Sigmoid colon (tissue), 7 donors: ENCODE measurements around the gene NXN. TPM values are rescaled to one million over a fixed set of nuclear protein-coding genes. Genes with fewer than 3 reads are reported as not detected.

ENCODE experiments used
- DNase-seq: peaks from one replicate; pipeline ENCODE4 v3.0.0-alpha.2; 2019
- H3K27ac ChIP-seq, 4 donors: fragments of 200-600 bp; sonication (generic); one replicate each; pipeline ENCODE4 v1.5.1; 2016 to 2019; ENCODE audit warnings: mild to moderate bottlenecking in 1 of 4
- H3K27me3 ChIP-seq, 3 donors: fragments of 200-600 bp; sonication (generic); one replicate each; pipeline ENCODE4 v1.5.1; 2019; ENCODE audit warnings: mild to moderate bottlenecking in 1 of 3
- H3K36me3 ChIP-seq, 4 donors: fragments of 200-600 bp; sonication (generic); one replicate each; pipeline ENCODE4 v1.5.1; 2016 to 2019
- H3K4me1 ChIP-seq, 4 donors: fragments of 200-600 bp; sonication (generic); one replicate each; pipeline ENCODE4 v1.5.1; 2017 to 2019
- H3K4me3 ChIP-seq, 4 donors: fragments of 200-600 bp; sonication (generic); one replicate each; pipeline ENCODE4 v1.5.1; 2017 to 2019; ENCODE audit warnings: mild to moderate bottlenecking in 2 of 4, moderate library complexity in 1 of 4
- H3K9me3 ChIP-seq, 4 donors: fragments of 200-600 bp in 3 of 4; sonication (generic) in 3 of 4; one replicate each; pipeline versions ENCODE4 v1.5.1 to v1.6.1; 2013 to 2019
- EP300 ChIP-seq, 4 donors: sonication (generic); formaldehyde crosslinking; IDR thresholded peaks; one replicate each; pipeline ENCODE4 v1.6.1; 2017; ENCODE audit warnings: antibody characterized with exemption in 4 of 4
- POLR2A ChIP-seq, 2 donors: fragments of 450-650 bp; IDR thresholded peaks; one replicate each; pipeline ENCODE4 v1.6.1; 2016; ENCODE audit warnings: antibody characterized with exemption in 2 of 2, mild to moderate bottlenecking in 2 of 2, moderate library complexity in 2 of 2
- POLR2AphosphoS5 ChIP-seq, 4 donors: sonication (generic); formaldehyde crosslinking; IDR thresholded peaks; one replicate each; pipeline ENCODE4 v1.6.1; 2017; ENCODE audit warnings: antibody characterized with exemption in 4 of 4
- WGBS, 2 donors: extraction: QIAGEN DNeasy Blood & Tissue Kit; methylation state at CpG; one replicate each; pipeline ENCODE4 v1.1.7; 2013; 5-methylcytosine and 5-hydroxymethylcytosine counted together
- intact Hi-C: fragments of 100-400 bp; cut with DNase I; formaldehyde crosslinking; loops from one replicate; pipeline ENCODE4 v1.15.1; 2023
- polyA plus RNA-seq, 3 donors: library from polyadenylated mRNA; stranded (reverse); fragments of 200-250 nt; gene quantifications; one replicate each; pipeline ENCODE4 v1.2.3, GENCODE V29; 2013
- total RNA-seq, 4 donors: library from RNA; depleted of rRNA; stranded (reverse); fragments of >200 nt; gene quantifications; one replicate each; pipeline ENCODE4 v1.1.0, GENCODE V29; 2016
- TF ChIP-seq, protein P1 (sequence below), 4 experiments: fragments of 450-650 bp in 3 of 4; fragments of 200-600 bp in 1 of 4; IDR thresholded peaks; one replicate each; pipeline ENCODE4 v1.5.1; 2016 to 2019; ENCODE audit warnings: antibody characterized with exemption in 4 of 4, mild to moderate bottlenecking in 3 of 4, moderate library complexity in 2 of 4
- donor health status: healthy with polysubstance abuse.
- donor health status: Bipolar disorder and iron deficiency.
- donor health status: healthy.

Gene NXN
- total and polyA plus RNA-seq, 7 donors: 1.4 to 75.9 (median 50.4) TPM

DNA sequence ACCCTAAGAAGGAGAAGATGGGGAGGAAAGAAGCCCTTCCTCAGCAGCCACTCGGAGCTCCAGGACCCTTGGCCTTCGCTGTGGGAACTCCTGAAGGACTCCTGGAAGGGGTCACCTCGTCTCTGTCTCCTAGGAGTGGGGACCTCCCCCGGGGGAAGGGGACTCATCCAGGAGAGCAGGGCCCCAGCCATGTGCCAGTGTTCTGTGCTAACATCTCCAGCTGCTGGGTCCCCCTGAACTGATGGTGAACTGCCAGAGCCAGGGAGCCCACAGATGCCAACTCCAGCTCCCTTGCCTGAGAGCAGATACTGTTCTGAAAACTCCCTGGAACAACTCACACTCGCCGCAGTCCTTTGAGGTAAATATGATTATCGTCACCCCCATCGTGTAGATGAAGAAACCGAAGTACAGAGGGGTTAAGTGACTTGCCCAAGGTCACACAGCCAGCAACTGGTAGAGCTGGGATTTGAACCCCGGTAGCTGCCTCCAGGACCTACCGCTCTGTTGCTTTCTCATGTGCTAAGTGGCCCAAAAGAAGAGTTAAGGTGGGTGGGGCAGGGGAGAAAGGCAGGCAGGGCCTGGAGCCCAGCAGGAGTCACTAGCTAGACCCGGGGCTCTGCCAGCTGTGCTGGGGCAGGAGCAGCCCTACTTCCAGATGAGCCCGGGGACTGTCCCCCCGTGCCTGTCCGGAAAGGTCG is 27.9 kb upstream of the NXN start:
- intact Hi-C loops: no loop called here
- 83 to 92% methylated on average over 16 of the region's 16 CpGs for WGBS, 2 donors
- Histone ChIP-seq H3K9me3 (no peaks in the 10 kb centered on the region), H3K4me1 (peaks cover 0 to 50% (median 40%) of the 10 kb centered on the region in 4 donors), H3K27ac (peak overlapping the region; percentile 29 to 75 (median 44)), H3K27me3 (no peaks in the 10 kb centered on the region), H3K4me3 (no peak overlapping the region), H3K36me3 (peaks cover 23 to 81% (median 40%) of the 10 kb centered on the region in 4 donors)
- DNase-seq: no peak
- TF ChIP-seq POLR2AphosphoS5 (IDR thresholded peaks at IDR 0.05) (no peak), EP300 (IDR thresholded peaks at IDR 0.05) (no peak), POLR2A (IDR thresholded peaks at IDR 0.05) (no peak)
- TF ChIP-seq, protein P1, sequence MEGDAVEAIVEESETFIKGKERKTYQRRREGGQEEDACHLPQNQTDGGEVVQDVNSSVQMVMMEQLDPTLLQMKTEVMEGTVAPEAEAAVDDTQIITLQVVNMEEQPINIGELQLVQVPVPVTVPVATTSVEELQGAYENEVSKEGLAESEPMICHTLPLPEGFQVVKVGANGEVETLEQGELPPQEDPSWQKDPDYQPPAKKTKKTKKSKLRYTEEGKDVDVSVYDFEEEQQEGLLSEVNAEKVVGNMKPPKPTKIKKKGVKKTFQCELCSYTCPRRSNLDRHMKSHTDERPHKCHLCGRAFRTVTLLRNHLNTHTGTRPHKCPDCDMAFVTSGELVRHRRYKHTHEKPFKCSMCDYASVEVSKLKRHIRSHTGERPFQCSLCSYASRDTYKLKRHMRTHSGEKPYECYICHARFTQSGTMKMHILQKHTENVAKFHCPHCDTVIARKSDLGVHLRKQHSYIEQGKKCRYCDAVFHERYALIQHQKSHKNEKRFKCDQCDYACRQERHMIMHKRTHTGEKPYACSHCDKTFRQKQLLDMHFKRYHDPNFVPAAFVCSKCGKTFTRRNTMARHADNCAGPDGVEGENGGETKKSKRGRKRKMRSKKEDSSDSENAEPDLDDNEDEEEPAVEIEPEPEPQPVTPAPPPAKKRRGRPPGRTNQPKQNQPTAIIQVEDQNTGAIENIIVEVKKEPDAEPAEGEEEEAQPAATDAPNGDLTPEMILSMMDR (IDR thresholded peaks at IDR 0.05): no peak

DNA sequence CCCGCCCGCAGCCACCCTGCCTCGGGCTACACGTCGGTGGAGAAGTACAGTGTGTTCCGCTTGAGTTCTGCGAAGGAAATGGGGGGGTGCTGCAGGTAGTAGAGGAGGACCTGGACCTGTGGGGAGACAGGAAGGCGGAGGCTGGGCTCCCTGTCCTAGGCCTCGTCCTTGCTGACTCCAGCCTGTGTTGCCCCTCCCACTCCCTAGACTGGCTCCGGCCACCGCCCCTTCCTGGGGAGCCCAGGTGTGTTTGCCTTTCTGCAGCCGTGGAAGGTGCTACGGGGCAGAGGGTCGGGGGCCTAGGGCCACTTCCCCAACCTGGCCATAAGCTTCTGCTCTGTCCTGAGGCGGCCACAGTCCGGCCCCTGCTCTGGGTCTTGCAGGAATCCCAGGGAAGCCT is 26.5 kb upstream of the NXN start:
- Histone ChIP-seq H3K4me1 (peaks cover 0 to 64% (median 54%) of the 10 kb centered on the region in 4 donors), H3K27me3 (no peaks in the 10 kb centered on the region), H3K4me3 (peak overlapping the region in 2 of 4 donors; percentile 18 to 29), H3K36me3 (peaks cover 15 to 81% (median 31%) of the 10 kb centered on the region in 4 donors), H3K9me3 (no peaks in the 10 kb centered on the region), H3K27ac (peak overlapping the region; percentile 74 to 85 (median 80))
- 43 to 75% methylated on average over 16 of the region's 16 CpGs for WGBS, 2 donors
- DNase-seq: no peak
- peak in 1 of 4 donors; percentile 14 for TF ChIP-seq EP300 (IDR thresholded peaks at IDR 0.05)
- TF ChIP-seq POLR2A (IDR thresholded peaks at IDR 0.05): no peak
- intact Hi-C loops: no loop called here

DNA sequence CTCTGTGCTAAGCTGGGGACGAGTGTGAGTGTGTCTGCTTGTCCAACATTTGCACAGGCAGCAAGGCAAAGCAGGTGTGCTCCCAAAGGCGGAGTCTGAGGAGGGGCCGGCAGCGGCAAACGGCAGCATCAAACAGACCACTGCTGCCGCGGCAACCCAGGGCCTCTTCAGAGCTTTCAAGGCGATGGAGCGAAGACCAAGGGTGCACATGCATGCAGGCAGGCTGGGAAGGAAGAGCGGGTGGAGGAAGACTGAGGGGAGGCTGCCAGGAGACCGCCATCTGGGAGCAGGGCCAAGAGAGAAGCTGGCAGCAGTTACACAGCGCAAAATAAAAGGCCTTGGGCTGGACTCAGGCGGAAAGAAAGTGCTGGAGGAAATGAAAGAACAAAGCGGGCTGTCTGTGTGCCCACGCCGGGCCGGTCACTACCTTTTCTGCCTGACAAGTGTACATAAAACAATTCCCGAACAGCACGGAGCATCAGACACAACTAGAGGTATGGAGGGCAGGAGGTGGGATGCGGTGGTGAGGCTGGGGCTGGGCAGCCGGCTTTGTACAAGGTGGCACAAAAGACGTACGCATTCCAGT is 25.9 kb upstream of the NXN start:
- peak overlapping the region in 3 of 4 donors; percentile 10 to 29 (median 18) for H3K4me3 ChIP-seq
- no peaks in the 10 kb centered on the region for H3K9me3 ChIP-seq
- peaks cover 0 to 70% (median 60%) of the 10 kb centered on the region in 4 donors for H3K4me1 ChIP-seq
- peaks cover 12 to 81% (median 28%) of the 10 kb centered on the region in 4 donors for H3K36me3 ChIP-seq
- peak; percentile 91 for DNase-seq
- H3K27ac ChIP-seq: peak overlapping the region; percentile 74 to 85 (median 80)
- WGBS, 2 donors: 37 to 44% methylated on average over 23 of the region's 23 CpGs
- H3K27me3 ChIP-seq: no peaks in the 10 kb centered on the region
- TF ChIP-seq POLR2AphosphoS5 (IDR thresholded peaks at IDR 0.05) (peak in 3 of 4 donors; percentile 8 to 62 (median 8)), POLR2A (IDR thresholded peaks at IDR 0.05) (no peak), EP300 (IDR thresholded peaks at IDR 0.05) (no peak)
- TF ChIP-seq, protein P1 (IDR thresholded peaks at IDR 0.05): no peak
- intact Hi-C loops: loop anchor here (2.0 kb wide), 1 partner anchor 41 kb away; no protein-coding TSS in a partner anchor

DNA sequence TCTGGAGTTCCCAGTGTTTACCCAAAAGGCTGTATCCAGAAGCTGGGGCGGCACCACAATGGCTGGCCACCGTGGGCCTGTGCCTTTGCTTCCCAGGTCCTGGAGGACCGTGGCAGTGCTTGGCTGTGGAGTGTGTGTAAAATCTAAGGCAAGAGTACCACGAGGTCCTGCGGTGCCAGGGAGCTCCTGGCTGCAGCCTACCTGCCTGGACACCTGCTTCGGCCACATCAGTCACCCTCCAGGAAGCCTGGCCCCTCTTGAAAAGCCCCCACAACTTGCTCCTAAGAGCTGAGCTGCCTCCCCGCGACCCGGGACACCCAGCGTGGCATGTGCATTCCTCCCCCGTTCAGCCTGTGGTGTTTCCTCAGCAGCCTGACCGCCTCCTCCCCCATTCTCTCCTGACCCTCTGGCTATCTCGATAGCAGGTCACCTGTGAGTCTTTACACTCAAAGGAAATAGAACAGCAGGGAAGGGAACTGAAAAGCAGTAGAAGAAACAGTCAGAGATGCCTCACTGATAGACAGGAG is 25.3 kb upstream of the NXN start:
- intact Hi-C loops: loop anchor here (2.0 kb wide), 1 partner anchor 42 kb away; no protein-coding TSS in a partner anchor
- H3K4me3 ChIP-seq: no peak overlapping the region
- H3K36me3 ChIP-seq: peaks cover 6 to 81% (median 21%) of the 10 kb centered on the region in 4 donors
- no peaks in the 10 kb centered on the region for H3K9me3 ChIP-seq
- peak overlapping the region; percentile 74 to 85 (median 80) for H3K27ac ChIP-seq
- H3K27me3 ChIP-seq: no peaks in the 10 kb centered on the region
- 82 to 83% methylated on average over 13 of the region's 13 CpGs for WGBS, 2 donors
- DNase-seq: no peak
- TF ChIP-seq POLR2AphosphoS5 (IDR thresholded peaks at IDR 0.05): no peak
- H3K4me1 ChIP-seq: peaks cover 0 to 76% (median 65%) of the 10 kb centered on the region in 4 donors

DNA sequence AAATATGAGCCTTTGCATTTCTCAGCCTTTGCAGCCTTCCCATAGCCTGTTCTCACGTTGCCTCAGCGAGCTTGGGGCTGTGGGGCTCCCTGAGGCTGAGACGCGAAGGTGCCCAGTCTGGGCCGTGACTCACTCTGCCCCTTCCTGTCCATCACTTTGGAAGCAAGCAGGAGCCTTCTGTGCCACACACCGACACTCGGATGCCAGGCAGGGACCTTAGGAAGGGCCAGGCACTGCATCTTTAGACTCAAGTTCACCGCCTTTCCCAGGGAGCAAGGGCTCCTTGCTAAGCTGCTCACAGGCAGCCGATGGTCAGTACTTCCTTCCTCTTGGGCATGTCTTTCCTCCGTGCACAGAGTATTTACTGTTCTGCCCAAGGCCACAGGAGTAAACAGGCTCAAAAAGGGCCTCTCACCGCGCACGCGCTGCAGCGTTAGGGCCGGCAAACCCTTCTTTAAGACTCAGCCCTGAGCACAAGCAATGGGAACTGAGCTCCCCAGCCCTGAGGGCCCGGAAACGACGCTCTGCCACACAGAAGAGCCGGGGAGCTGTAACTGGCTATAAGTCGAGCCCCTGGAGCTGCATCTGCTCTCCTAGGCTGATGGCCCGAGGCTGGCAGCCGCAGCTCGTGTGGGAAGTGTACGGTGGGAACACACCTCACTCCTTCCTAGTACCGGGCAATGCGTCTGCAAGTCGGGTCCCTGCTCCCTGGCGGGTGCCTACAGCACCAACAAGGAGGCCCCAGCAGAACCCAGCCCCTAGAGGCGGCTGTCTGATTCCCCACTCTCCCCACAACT is 24.6 kb upstream of the NXN start:
- Histone ChIP-seq H3K4me3 (no peak overlapping the region), H3K36me3 (peaks cover 0 to 80% (median 19%) of the 10 kb centered on the region in 4 donors), H3K9me3 (no peaks in the 10 kb centered on the region), H3K27ac (peak overlapping the region; percentile 74 to 85 (median 80)), H3K4me1 (peaks cover 0 to 80% (median 68%) of the 10 kb centered on the region in 4 donors), H3K27me3 (no peaks in the 10 kb centered on the region)
- TF ChIP-seq POLR2A (IDR thresholded peaks at IDR 0.05): no peak
- TF ChIP-seq, protein P1 (IDR thresholded peaks at IDR 0.05): no peak
- no peak for TF ChIP-seq EP300 (IDR thresholded peaks at IDR 0.05)
- no peak for TF ChIP-seq POLR2AphosphoS5 (IDR thresholded peaks at IDR 0.05)
- 79% methylated on average over 30 of the region's 30 CpGs for WGBS, 2 donors
- intact Hi-C loops: loop anchor here (2.0 kb wide), 1 partner anchor 43 kb away; no protein-coding TSS in a partner anchor
- no peak for DNase-seq
